GM08714 (cell line): Measurements from ENCODE around the gene TXNDC11.

Source experiments
- H3K4me3 ChIP-seq: fragments of 200-500 bp; sonication (Bioruptor generic); 2 replicates; pipeline ENCODE4 v1.5.1; 2014; ENCODE audit warnings: mild to moderate bottlenecking, low read length, inconsistent platforms
- ZNF274 ChIP-seq: IDR thresholded peaks from 2 replicates; pipeline ENCODE4 v1.6.1; 2012; ENCODE audit warnings: mild to moderate bottlenecking, low read depth, low read length

Gene TXNDC11

GRCh38 chr16:11660565-11660964 is 82.1 kb downstream of the TXNDC11 start:
- H3K4me3 ChIP-seq = no peak overlapping the region
- no peak for TF ChIP-seq ZNF274

- TF ChIP-seq ZNF274 = no peak
- H3K4me3 ChIP-seq = no peak overlapping the region
Measured at GRCh38 chr16:11658896-11659708, 83.6 kb downstream of the TXNDC11 start.

GRCh38 chr16:11657556-11657955 is 85.1 kb downstream of the TXNDC11 start:
- H3K4me3 ChIP-seq = no peak overlapping the region
- TF ChIP-seq ZNF274 = no peak

- no peak overlapping the region for H3K4me3 ChIP-seq
- no peak for TF ChIP-seq ZNF274
Measured at GRCh38 chr16:11655655-11656054, 87.0 kb downstream of the TXNDC11 start.

GRCh38 chr16:11651796-11652195 is 90.9 kb downstream of the TXNDC11 start:
- TF ChIP-seq ZNF274 = no peak
- no peak overlapping the region for H3K4me3 ChIP-seq

GRCh38 chr16:11650641-11651591 is 91.7 kb downstream of the TXNDC11 start:
- no peak overlapping the region for H3K4me3 ChIP-seq
- no peak for TF ChIP-seq ZNF274

- TF ChIP-seq ZNF274 = no peak
- H3K4me3 ChIP-seq = no peak overlapping the region
Measured at GRCh38 chr16:11649276-11649675, 93.4 kb downstream of the TXNDC11 start.

GRCh38 chr16:11642765-11643116 is 99.9 kb downstream of the TXNDC11 start:
- no peak overlapping the region for H3K4me3 ChIP-seq

GRCh38 chr16:11640987-11641817 is 101.5 kb downstream of the TXNDC11 start:
- TF ChIP-seq ZNF274 = no peak
- H3K4me3 ChIP-seq = no peak overlapping the region

More at GRCh38 chr16:11642765-11643116, 99.9 kb downstream of the TXNDC11 start:
- TF ChIP-seq ZNF274 = no peak

- no peak overlapping the region for H3K4me3 ChIP-seq
Measured at GRCh38 chr16:11639925-11640899, 102.4 kb downstream of the TXNDC11 start.

GRCh38 chr16:11639008-11639562 is 103.6 kb downstream of the TXNDC11 start:
- no peak for TF ChIP-seq ZNF274
- no peak overlapping the region for H3K4me3 ChIP-seq

More at GRCh38 chr16:11639925-11640899, 102.4 kb downstream of the TXNDC11 start:
- TF ChIP-seq ZNF274 = no peak

GRCh38 chr16:11638140-11638539 is 104.5 kb downstream of the TXNDC11 start:
- TF ChIP-seq ZNF274 = no peak
- no peak overlapping the region for H3K4me3 ChIP-seq
